ENCODE results near the gene IGFBP2.

GRCh38 chr2:216632346-216632951 lies 771 bp upstream of the IGFBP2 start:
- no peak for TF ChIP-seq POLR2AphosphoS5 (IDR thresholded peaks at IDR 0.05)
- TF ChIP-seq CTCF (IDR thresholded peaks at IDR 0.05) = no peak

All from breast epithelium (tissue), 3 donors.